ENCODE measurements around the gene SAT2. TPM values are rescaled to one million over a fixed set of nuclear protein-coding genes. Genes with fewer than 3 reads are reported as not detected.

The SAT2 gene
- total RNA-seq, 1 donor from 2014 or later = 135 TPM

DNA sequence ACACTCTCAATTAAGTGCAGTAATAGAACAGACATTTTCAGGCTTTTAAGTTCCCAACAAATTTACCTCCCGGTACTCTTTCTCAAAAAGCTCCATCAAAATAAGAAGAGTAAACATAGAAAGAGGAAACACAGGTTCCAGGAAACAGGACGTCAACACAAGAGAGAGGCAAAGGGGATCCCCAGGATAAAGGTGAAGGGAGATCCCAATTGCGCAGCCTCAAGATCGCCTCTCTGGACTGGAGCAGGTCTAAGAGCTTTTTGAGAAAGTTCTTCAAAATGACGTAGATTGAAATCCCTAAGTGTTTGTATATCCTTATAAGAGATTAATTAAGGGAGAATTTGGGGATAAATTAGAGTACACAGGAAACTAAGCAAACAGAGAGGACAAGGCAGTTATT lies 9.0 kb downstream of the SAT2 start:
- no peak for DNase-seq (ENCODE audit: extremely low spot score, unreplicated experiment)
- Mint-ChIP-seq H3K27me3 (ENCODE audit: unreplicated experiment) (no peaks in the 10 kb centered on the region), H3K9me3 (ENCODE audit: unreplicated experiment) (no peaks in the 10 kb centered on the region), H3K27ac (ENCODE audit: unreplicated experiment) (no peak overlapping the region), H3K4me3 (ENCODE audit: unreplicated experiment) (no peak overlapping the region), H3K36me3 (ENCODE audit: unreplicated experiment) (no peaks in the 10 kb centered on the region), H3K4me1 (ENCODE audit: unreplicated experiment) (peaks cover 6% of the 10 kb centered on the region)
- TF ChIP-seq, protein P1, sequence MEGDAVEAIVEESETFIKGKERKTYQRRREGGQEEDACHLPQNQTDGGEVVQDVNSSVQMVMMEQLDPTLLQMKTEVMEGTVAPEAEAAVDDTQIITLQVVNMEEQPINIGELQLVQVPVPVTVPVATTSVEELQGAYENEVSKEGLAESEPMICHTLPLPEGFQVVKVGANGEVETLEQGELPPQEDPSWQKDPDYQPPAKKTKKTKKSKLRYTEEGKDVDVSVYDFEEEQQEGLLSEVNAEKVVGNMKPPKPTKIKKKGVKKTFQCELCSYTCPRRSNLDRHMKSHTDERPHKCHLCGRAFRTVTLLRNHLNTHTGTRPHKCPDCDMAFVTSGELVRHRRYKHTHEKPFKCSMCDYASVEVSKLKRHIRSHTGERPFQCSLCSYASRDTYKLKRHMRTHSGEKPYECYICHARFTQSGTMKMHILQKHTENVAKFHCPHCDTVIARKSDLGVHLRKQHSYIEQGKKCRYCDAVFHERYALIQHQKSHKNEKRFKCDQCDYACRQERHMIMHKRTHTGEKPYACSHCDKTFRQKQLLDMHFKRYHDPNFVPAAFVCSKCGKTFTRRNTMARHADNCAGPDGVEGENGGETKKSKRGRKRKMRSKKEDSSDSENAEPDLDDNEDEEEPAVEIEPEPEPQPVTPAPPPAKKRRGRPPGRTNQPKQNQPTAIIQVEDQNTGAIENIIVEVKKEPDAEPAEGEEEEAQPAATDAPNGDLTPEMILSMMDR (IDR thresholded peaks at IDR 0.05) = no peak

DNA sequence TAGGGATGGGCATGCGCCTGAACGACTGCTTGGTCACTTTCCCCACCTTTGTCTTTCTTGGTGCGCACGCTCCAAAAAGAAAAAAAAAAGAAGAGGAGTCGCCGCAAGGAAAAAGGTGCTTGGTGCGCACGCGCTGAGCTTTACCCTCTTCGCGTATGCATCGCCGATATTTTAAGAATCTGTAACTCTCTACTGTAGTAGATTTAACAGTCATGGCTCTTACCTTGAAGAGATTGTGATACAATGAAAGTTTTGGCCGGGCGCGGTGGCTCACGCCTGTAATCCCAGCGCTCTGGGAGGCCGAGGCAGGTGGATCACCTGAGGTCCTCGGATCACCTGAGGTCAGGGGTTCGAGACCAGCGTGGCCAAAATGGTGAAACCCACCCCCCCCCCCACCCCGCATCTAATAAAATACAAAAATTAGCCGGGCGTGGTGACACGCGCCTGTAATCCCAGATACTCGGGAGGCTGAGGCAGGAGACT lies 12.3 kb downstream of the SAT2 start:
- no peak for DNase-seq (ENCODE audit: extremely low spot score, unreplicated experiment)
- Mint-ChIP-seq H3K4me1 (ENCODE audit: unreplicated experiment) (peaks cover 38% of the 10 kb centered on the region), H3K27ac (ENCODE audit: unreplicated experiment) (peak overlapping the region; percentile 92), H3K9me3 (ENCODE audit: unreplicated experiment) (no peaks in the 10 kb centered on the region), H3K36me3 (ENCODE audit: unreplicated experiment) (peaks cover 7% of the 10 kb centered on the region), H3K27me3 (ENCODE audit: unreplicated experiment) (no peaks in the 10 kb centered on the region), H3K4me3 (ENCODE audit: unreplicated experiment) (peak overlapping the region; percentile 75)
- TF ChIP-seq, protein P1 (IDR thresholded peaks at IDR 0.05) = no peak

DNA sequence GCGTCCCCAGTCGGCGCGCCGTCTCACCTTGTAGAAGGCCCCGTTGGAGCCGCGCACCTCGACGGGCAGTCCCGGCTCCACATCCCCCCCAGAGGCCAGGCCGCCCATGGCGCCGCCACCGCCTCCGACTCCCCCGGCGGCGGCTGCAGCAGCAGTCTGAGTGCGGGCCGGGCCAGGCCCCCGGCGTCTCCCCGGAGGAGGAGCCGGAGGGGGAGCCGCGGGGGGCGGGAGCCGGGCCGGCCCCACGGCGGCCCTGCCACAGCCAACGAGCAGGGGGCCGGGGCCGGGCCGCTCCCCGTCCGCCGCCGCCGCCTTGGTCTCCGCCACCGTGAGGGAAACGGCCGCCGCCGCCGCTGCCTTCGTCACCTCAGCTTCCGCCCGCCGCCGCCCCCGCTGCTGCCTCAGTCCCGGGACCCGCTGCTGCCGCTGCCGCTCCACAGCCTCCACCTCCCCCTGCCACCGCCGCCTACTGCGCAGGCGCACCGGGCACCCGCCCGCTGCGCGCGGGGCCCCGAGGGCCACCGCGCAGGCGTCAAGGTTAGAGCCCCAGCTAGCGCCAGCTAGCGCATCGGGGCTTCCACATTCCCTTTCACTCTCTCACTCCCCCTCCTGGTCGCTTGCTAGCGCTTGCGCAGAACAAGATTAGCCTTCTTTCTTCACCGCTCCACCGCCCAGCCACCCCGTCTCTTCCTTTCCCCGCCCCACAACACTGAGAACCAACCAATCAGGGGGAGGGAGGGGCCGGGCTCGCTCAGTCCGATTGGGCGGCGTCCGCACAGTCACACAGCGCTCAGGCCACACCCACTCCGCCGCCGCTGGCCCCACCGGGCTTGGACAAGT lies 13.0 kb downstream of the SAT2 start, which contains the start of gene FXR2:
FXR2 (minus strand) TSS at position 473 of the 840 bp plus-strand sequence; CDS start at position 108, 365 bp downstream.
- no peaks in the 10 kb centered on the region for H3K9me3 Mint-ChIP-seq (ENCODE audit: unreplicated experiment)
- H3K4me3 Mint-ChIP-seq (ENCODE audit: unreplicated experiment) = peak within 1 kb of the TSS; percentile 82
- TF ChIP-seq, protein P1 (IDR thresholded peaks at IDR 0.05) = peak; percentile 62
- DNase-seq (ENCODE audit: extremely low spot score, unreplicated experiment) = peak; percentile 100
- peaks cover 38% of the 10 kb centered on the region for H3K4me1 Mint-ChIP-seq (ENCODE audit: unreplicated experiment)
- H3K27me3 Mint-ChIP-seq (ENCODE audit: unreplicated experiment) = no peaks in the 10 kb centered on the region
- H3K27ac Mint-ChIP-seq (ENCODE audit: unreplicated experiment) = peak within 1 kb of the TSS; percentile 92
- peaks cover 7% of the 10 kb centered on the region for H3K36me3 Mint-ChIP-seq (ENCODE audit: unreplicated experiment)

DNA sequence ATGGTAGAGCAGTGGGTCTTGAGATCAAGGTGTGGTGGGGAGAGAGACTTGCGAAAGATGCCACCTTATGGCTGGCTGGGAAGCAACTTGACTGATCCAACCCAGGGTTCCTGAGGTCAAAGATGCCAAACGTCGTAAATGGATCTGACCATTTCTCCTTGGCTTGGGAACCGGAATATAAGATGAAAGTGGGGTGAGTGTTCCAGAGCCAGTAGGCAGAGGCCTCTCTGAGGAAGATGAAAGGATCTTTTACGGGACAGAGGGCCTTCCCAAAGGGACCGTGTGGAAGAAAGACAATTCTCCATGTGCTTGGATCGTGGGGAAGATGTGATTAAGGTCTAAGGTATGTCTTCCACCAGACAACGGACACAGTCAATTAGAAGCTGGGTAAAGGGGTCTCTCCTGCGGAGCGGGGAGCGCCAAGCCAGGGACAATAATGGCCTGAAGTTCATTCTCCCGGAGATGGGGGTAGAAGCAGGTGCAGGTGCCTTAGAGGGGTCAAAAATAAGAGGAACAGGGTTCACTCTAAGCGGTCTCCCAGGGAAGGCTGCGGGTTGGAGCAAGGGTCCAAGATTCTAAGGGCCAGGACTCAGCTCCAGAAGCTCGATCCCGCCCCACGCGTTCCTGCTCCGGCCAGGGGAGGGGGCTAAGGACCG lies 13.7 kb downstream of the SAT2 start:
- no peak for DNase-seq (ENCODE audit: extremely low spot score, unreplicated experiment)
- TF ChIP-seq, protein P1 (IDR thresholded peaks at IDR 0.05) = no peak
- H3K4me1 Mint-ChIP-seq (ENCODE audit: unreplicated experiment) = peaks cover 42% of the 10 kb centered on the region
- H3K4me3 Mint-ChIP-seq (ENCODE audit: unreplicated experiment) = peak overlapping the region; percentile 82
- peaks cover 11% of the 10 kb centered on the region for H3K36me3 Mint-ChIP-seq (ENCODE audit: unreplicated experiment)
- H3K27me3 Mint-ChIP-seq (ENCODE audit: unreplicated experiment) = no peaks in the 10 kb centered on the region
- H3K9me3 Mint-ChIP-seq (ENCODE audit: unreplicated experiment) = no peaks in the 10 kb centered on the region
- H3K27ac Mint-ChIP-seq (ENCODE audit: unreplicated experiment) = peak overlapping the region; percentile 83

DNA sequence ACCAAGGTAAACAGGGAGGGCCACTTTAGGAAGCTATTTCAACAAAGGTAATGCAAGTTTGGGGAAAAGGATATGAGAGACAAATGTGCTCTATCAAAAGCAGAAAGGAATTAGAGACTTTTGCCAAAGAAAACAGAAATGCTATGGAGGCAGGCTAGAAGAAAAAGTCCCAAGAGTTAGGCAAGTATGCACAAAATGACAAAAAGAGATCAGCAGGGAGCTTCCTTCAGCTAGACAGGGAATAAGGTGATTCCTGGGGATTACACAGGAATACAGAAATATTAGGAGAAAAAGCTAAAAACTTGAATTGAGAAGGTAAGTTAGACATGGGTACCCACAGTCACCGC lies 15.4 kb downstream of the SAT2 start:
- TF ChIP-seq, protein P1 (IDR thresholded peaks at IDR 0.05) = no peak
- Mint-ChIP-seq H3K4me3 (ENCODE audit: unreplicated experiment) (peak overlapping the region; percentile 82), H3K4me1 (ENCODE audit: unreplicated experiment) (peaks cover 42% of the 10 kb centered on the region), H3K27ac (ENCODE audit: unreplicated experiment) (peak overlapping the region; percentile 64), H3K27me3 (ENCODE audit: unreplicated experiment) (no peaks in the 10 kb centered on the region), H3K9me3 (ENCODE audit: unreplicated experiment) (no peaks in the 10 kb centered on the region), H3K36me3 (ENCODE audit: unreplicated experiment) (peaks cover 11% of the 10 kb centered on the region)
- no peak for DNase-seq (ENCODE audit: extremely low spot score, unreplicated experiment)
